Fibroblast of villous mesenchyme (primary cell): ENCODE data around the gene TNFAIP8L1. TPM values are rescaled to one million over a fixed set of nuclear protein-coding genes. Genes with fewer than 3 reads are reported as not detected.

Source experiments
- DNase-seq: peaks from one replicate; pipeline ENCODE4 v3.0.0-alpha.2; 2010; ENCODE audit warnings: low read depth
- H3K4me3 ChIP-seq: 2 replicates; pipeline ENCODE4 v1.5.1; 2011; ENCODE audit warnings: low read depth, mild to moderate bottlenecking, low read length
- CTCF ChIP-seq: IDR thresholded peaks from 2 replicates; pipeline ENCODE4 v1.5.1; 2012; ENCODE audit warnings: low read depth, mild to moderate bottlenecking, low read length; ENCODE audit not compliant: insufficient read depth
- total RNA-seq: library from RNA; depleted of rRNA; stranded (reverse); fragments of >200 nt; gene quantifications from 2 replicates; pipeline ENCODE4 v1.2.3, GENCODE V29; 2012

Gene TNFAIP8L1
- total RNA-seq, 1 donor = 4.3 TPM

- H3K4me3 ChIP-seq = no peak overlapping the region
- TF ChIP-seq CTCF = no peak
- no peak for DNase-seq
Measured at GRCh38 chr19:4699826-4700692, 60.7 kb downstream of the TNFAIP8L1 start.

GRCh38 chr19:4700693-4700970 lies 61.3 kb downstream of the TNFAIP8L1 start:
- H3K4me3 ChIP-seq = no peak overlapping the region
- no peak for DNase-seq
- no peak for TF ChIP-seq CTCF

GRCh38 chr19:4701557-4701956 lies 62.2 kb downstream of the TNFAIP8L1 start:
- no peak overlapping the region for H3K4me3 ChIP-seq
- DNase-seq = no peak
- TF ChIP-seq CTCF = no peak

GRCh38 chr19:4702764-4703163 lies 63.4 kb downstream of the TNFAIP8L1 start:
- no peak for DNase-seq
- TF ChIP-seq CTCF = no peak
- H3K4me3 ChIP-seq = no peak overlapping the region

GRCh38 chr19:4703671-4704316 lies 64.5 kb downstream of the TNFAIP8L1 start:
- no peak for DNase-seq
- no peak for TF ChIP-seq CTCF
- no peak overlapping the region for H3K4me3 ChIP-seq

GRCh38 chr19:4704317-4704673 lies 65.0 kb downstream of the TNFAIP8L1 start:
- DNase-seq = no peak
- TF ChIP-seq CTCF = no peak
- H3K4me3 ChIP-seq = no peak overlapping the region

Other genes starting within 250 kb of the TNFAIP8L1 start
- 65.2 and 72.5 TPM in 2 replicates for gene SH3GL1, start 239.0 kb upstream of the TNFAIP8L1 start, total RNA-seq
- gene CHAF1A, start 236.9 kb upstream of the TNFAIP8L1 start, total RNA-seq = 9.9 and 11.6 TPM in 2 replicates
- 104 and 117 TPM in 2 replicates for gene UBXN6, start 181.7 kb upstream of the TNFAIP8L1 start, total RNA-seq
- 60.9 and 62.2 TPM in 2 replicates for gene HDGFL2, start 167.2 kb upstream of the TNFAIP8L1 start, total RNA-seq
- gene PLIN4, start 121.0 kb upstream of the TNFAIP8L1 start, total RNA-seq = 0.32 and 0.43 TPM in 2 replicates
- not detected in 2 replicates for gene PLIN5, start 104.3 kb upstream of the TNFAIP8L1 start, total RNA-seq
- gene LRG1, start 99.5 kb upstream of the TNFAIP8L1 start, total RNA-seq = not detected in 2 replicates
- under 0.01 TPM in 2 replicates for gene SEMA6B, start 79.8 kb upstream of the TNFAIP8L1 start, total RNA-seq
- 179 and 205 TPM in 2 replicates for gene MYDGF, start 30.8 kb downstream of the TNFAIP8L1 start, total RNA-seq
- gene DPP9, start 84.3 kb downstream of the TNFAIP8L1 start, total RNA-seq = 30.7 and 47.0 TPM in 2 replicates
- gene FEM1A, start 152.2 kb downstream of the TNFAIP8L1 start, total RNA-seq = 12.6 and 13.8 TPM in 2 replicates
- gene TICAM1, start 192.2 kb downstream of the TNFAIP8L1 start, total RNA-seq = 3.2 and 3.5 TPM in 2 replicates
- 191 and 193 TPM in 2 replicates for gene PLIN3, start 228.2 kb downstream of the TNFAIP8L1 start, total RNA-seq